HEK293 (cell line): ENCODE measurements around the gene WDR17.
A peak's percentile ranks its signal among the peaks of the same experiment; 100 is the strongest.
"Not testable (repeated sequence)": the region's sequence is repeated elsewhere in the genome, so short reads cannot be mapped to it uniquely, and the experiment has no call there.

Source experiments
- CTCF ChIA-PET: fragments of 350-600 bp; formaldehyde crosslinking; extraction: SDS; loops from one replicate; lab custom pipeline; 2021; ENCODE audit warnings: antibody characterized with exemption; lab: Yijun Ruan, JAX
- POLR2A ChIA-PET: fragments of 300-600 bp; formaldehyde crosslinking; extraction: SDS; loops from one replicate; lab custom pipeline; 2020; ENCODE audit warnings: antibody characterized with exemption, inconsistent platforms; lab: Yijun Ruan, JAX
- H3K27ac ChIP-seq: fragments of 200-500 bp; sonication (Bioruptor generic); 2 replicates; pipeline ENCODE4 v1.5.1; 2014; ENCODE audit warnings: low read depth, low read length, control low read depth, inconsistent platforms; ENCODE audit errors: extremely low read depth
- H3K36me3 ChIP-seq, 2 experiments: fragments of 200-500 bp in 1 of 2; sonication (Bioruptor generic) in 1 of 2; 1 replicate in 1 of 2; 2 replicates in 1 of 2; pipeline ENCODE4 v1.5.1; 2014 to 2017; ENCODE audit warnings: inconsistent platforms in 2 of 2, low read length in 2 of 2; ENCODE audit not compliant: control insufficient read depth in 2 of 2, insufficient read depth in 1 of 2
- H3K4me1 ChIP-seq: fragments of 200-500 bp; sonication (Bioruptor generic); 2 replicates; pipeline ENCODE4 v1.5.1; 2014; ENCODE audit warnings: mild to moderate bottlenecking, low read length, inconsistent platforms; ENCODE audit not compliant: control insufficient read depth, insufficient read depth
- H3K4me3 ChIP-seq: 2 replicates; pipeline ENCODE4 v1.5.1; 2011; ENCODE audit warnings: low read depth, mild to moderate bottlenecking, control low read depth, low read length, moderate library complexity
- H3K9me3 ChIP-seq: fragments of 200-500 bp; sonication (Bioruptor generic); 2 replicates; pipeline ENCODE4 v1.5.1; 2014; ENCODE audit warnings: low read depth, low read length, inconsistent platforms; ENCODE audit not compliant: control insufficient read depth, insufficient read depth
- BCL11B ChIP-seq: fragments of 450-650 bp; formaldehyde crosslinking; IDR thresholded peaks from 2 replicates; pipeline ENCODE4 v1.5.1; 2016; ENCODE audit warnings: low read depth, missing biosample characterization, missing genetic modification characterization
- EGR2 ChIP-seq: fragments of 450-650 bp; formaldehyde crosslinking; IDR thresholded peaks from 2 replicates; pipeline ENCODE4 v1.5.1; 2016; ENCODE audit warnings: low read depth, missing biosample characterization, missing genetic modification characterization
- KLF1 ChIP-seq: fragments of 450-650 bp; formaldehyde crosslinking; IDR thresholded peaks from 2 replicates; pipeline ENCODE4 v1.5.1; 2016; ENCODE audit warnings: missing biosample characterization, missing genetic modification characterization
- PRDM1 ChIP-seq: fragments of 450-650 bp; formaldehyde crosslinking; IDR thresholded peaks from 2 replicates; pipeline ENCODE4; 2016; ENCODE audit warnings: missing biosample characterization, missing genetic modification characterization
- SCRT1 ChIP-seq: fragments of 450-650 bp; formaldehyde crosslinking; IDR thresholded peaks from 2 replicates; pipeline ENCODE4 v1.5.1; 2016; ENCODE audit warnings: missing biosample characterization, missing genetic modification characterization, borderline replicate concordance
- ZEB2 ChIP-seq: fragments of 450-650 bp; formaldehyde crosslinking; IDR thresholded peaks from 2 replicates; pipeline ENCODE4 v1.5.1; 2016; ENCODE audit warnings: missing biosample characterization, missing genetic modification characterization
- ZFHX2 ChIP-seq: fragments of 450-650 bp; formaldehyde crosslinking; conservative IDR thresholded peaks from 2 replicates; pipeline ENCODE4 v1.5.1; 2016; ENCODE audit warnings: missing biosample characterization, missing genetic modification characterization
- ZNF202 ChIP-seq: fragments of 450-650 bp; formaldehyde crosslinking; IDR thresholded peaks from 2 replicates; pipeline ENCODE4 v1.5.1; 2016; ENCODE audit warnings: missing biosample characterization, missing genetic modification characterization, borderline replicate concordance
- ZNF223 ChIP-seq: fragments of 450-650 bp; formaldehyde crosslinking; IDR thresholded peaks from 2 replicates; pipeline ENCODE4 v1.5.1; 2016; ENCODE audit warnings: missing biosample characterization, missing genetic modification characterization
- ZNF324 ChIP-seq: fragments of 450-650 bp; formaldehyde crosslinking; IDR thresholded peaks from 2 replicates; pipeline ENCODE4 v1.5.1; 2016; ENCODE audit warnings: missing biosample characterization, missing genetic modification characterization
- ZNF354C ChIP-seq: fragments of 450-650 bp; formaldehyde crosslinking; IDR thresholded peaks from 2 replicates; pipeline ENCODE4 v1.5.1; 2016; ENCODE audit warnings: missing biosample characterization, missing genetic modification characterization, low read depth, borderline replicate concordance
- ZNF366 ChIP-seq: fragments of 450-650 bp; formaldehyde crosslinking; conservative IDR thresholded peaks from 2 replicates; pipeline ENCODE4 v1.5.1; 2016; ENCODE audit warnings: missing biosample characterization, missing genetic modification characterization
- ZNF37A ChIP-seq: fragments of 450-650 bp; IDR thresholded peaks from 2 replicates; pipeline ENCODE4 v1.5.1; 2018; ENCODE audit warnings: missing biosample characterization, missing genetic modification characterization
- ZNF416 ChIP-seq: fragments of 450-650 bp; formaldehyde crosslinking; IDR thresholded peaks from 2 replicates; pipeline ENCODE4 v1.5.1; 2016; ENCODE audit warnings: missing biosample characterization, missing genetic modification characterization
- ZNF654 ChIP-seq: fragments of 450-650 bp; formaldehyde crosslinking; IDR thresholded peaks from 2 replicates; pipeline ENCODE4 v1.5.1; 2016; ENCODE audit warnings: low read depth, missing biosample characterization, missing genetic modification characterization
- ZNF670 ChIP-seq: fragments of 450-650 bp; formaldehyde crosslinking; IDR thresholded peaks from 2 replicates; pipeline ENCODE4 v1.5.1; 2016; ENCODE audit warnings: missing biosample characterization, missing genetic modification characterization, low read depth
- TF ChIP-seq, protein P1 (sequence below): fragments of 450-650 bp; formaldehyde crosslinking; IDR thresholded peaks from 2 replicates; pipeline ENCODE4 v1.5.1; 2016; ENCODE audit warnings: missing biosample characterization, missing genetic modification characterization
- TF ChIP-seq, protein P2 (sequence below): fragments of 450-650 bp; formaldehyde crosslinking; conservative IDR thresholded peaks from 2 replicates; pipeline ENCODE4 v1.5.1; 2016; ENCODE audit warnings: low read depth, missing biosample characterization, missing genetic modification characterization

The WDR17 gene

DNA sequence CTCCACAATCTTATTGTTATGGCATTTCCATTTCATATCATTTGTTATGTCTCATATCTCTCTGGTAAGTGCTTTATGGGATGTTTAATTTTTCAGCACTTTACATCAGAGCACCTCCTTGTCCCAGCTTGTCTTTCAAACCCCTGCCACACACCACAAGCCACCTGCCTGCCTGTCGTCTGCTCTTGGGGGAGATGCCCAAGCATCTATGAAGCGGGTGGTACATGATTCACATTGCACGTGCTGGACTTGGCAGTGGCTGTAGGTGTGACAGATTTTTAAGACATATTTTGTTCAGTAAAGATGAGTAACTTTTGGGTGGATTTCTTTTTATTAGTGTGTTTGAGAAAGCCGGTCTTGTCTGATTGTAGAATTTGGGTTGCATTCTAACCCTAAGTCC, 143.9 kb downstream of the WDR17 start:
- CTCF ChIA-PET, result no interaction called here
- Histone ChIP-seq H3K4me1 (peaks cover 4% of the 10 kb centered on the region; the same call in 1 of the 2 replicates), H3K27ac (no peak overlapping the region), H3K36me3 (no peaks in the 10 kb centered on the region), H3K9me3 (no peaks in the 10 kb centered on the region), H3K4me3 (no peak overlapping the region)
- POLR2A ChIA-PET, result no interaction called here
- TF ChIP-seq ZNF654 (tag by site-specific recombination), result no peak
- TF ChIP-seq, protein P1, sequence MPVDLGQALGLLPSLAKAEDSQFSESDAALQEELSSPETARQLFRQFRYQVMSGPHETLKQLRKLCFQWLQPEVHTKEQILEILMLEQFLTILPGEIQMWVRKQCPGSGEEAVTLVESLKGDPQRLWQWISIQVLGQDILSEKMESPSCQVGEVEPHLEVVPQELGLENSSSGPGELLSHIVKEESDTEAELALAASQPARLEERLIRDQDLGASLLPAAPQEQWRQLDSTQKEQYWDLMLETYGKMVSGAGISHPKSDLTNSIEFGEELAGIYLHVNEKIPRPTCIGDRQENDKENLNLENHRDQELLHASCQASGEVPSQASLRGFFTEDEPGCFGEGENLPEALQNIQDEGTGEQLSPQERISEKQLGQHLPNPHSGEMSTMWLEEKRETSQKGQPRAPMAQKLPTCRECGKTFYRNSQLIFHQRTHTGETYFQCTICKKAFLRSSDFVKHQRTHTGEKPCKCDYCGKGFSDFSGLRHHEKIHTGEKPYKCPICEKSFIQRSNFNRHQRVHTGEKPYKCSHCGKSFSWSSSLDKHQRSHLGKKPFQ (tag by site-specific recombination), result no peak
- TF ChIP-seq ZNF324 (tag by site-specific recombination), result no peak
- TF ChIP-seq ZEB2 (tag by site-specific recombination), result no peak
- TF ChIP-seq KLF1, result no peak

DNA sequence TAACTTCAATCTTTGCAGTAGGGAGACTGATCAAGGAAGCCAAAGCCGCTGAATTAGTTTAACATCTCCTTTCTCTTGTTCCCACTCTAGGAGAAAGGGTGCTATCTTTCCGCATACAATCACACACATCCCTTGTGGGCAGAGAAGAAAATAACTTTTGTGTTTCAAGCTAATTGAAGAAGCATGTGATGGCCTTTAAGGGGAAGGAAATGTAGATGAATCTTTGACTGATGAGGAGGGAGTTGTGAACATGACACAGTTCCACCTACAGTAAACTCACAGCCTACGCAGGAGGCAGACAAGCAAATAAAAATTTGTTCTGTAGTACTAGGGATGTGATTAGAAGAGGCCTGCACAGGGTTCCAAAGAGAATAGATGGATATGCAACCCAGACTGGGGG, 144.5 kb downstream of the WDR17 start:
- CTCF ChIA-PET, result no interaction called here
- H3K4me3 ChIP-seq, result no peak overlapping the region
- TF ChIP-seq ZFHX2 (tag by site-specific recombination) (peak; percentile 57), EGR2 (peak; percentile 50; the same call in 1 of the 2 replicates), ZNF354C (no peak)
- TF ChIP-seq, all 188 proteins: peak for 2
- no peaks in the 10 kb centered on the region for H3K9me3 ChIP-seq
- no peak overlapping the region for H3K27ac ChIP-seq
- peaks cover 4% of the 10 kb centered on the region; the same call in 1 of the 2 replicates for H3K4me1 ChIP-seq
- H3K36me3 ChIP-seq, result no peaks in the 10 kb centered on the region
- POLR2A ChIA-PET, result interaction anchor here (0.5 kb wide), 1 partner anchor 13 kb away, joined by 4 read pairs; no protein-coding TSS in a partner anchor

DNA sequence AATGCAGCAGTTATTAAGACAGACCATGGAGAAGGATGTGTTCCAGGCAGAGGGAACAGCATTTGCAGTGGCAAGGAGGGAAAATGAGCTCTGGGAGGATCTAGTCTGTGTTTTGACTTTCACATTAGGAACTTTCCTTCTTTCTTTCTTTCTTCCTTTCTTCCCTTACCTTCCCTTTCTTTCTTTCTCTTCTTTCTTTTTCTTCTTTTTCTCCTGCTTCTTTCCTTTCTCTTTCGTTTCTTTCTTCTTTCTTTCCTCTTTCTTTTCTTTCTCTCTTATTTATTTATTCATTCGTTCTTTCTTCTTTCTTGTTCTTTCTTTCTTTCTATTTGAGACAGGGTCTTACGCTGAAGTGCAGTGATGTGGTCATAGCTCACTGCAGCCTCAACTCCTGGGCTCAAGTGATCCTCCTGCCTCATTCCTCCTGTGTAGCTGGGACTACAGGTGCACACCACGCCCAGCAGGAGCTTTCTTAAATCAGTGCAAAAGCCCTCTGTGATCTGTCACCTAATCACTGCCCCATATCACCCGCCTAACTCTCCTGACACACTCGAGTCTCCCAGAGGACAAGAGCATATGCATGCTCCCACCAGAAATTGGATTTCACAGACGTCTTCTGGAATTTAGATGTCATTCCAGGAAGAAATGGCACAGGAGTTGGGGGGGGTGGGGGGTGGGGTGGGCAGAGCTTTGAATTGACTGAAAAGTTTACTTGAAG, 145.1 kb downstream of the WDR17 start:
- no peaks in the 10 kb centered on the region for H3K9me3 ChIP-seq
- ChIA-PET POLR2A (no interaction called here), CTCF (no interaction called here)

DNA sequence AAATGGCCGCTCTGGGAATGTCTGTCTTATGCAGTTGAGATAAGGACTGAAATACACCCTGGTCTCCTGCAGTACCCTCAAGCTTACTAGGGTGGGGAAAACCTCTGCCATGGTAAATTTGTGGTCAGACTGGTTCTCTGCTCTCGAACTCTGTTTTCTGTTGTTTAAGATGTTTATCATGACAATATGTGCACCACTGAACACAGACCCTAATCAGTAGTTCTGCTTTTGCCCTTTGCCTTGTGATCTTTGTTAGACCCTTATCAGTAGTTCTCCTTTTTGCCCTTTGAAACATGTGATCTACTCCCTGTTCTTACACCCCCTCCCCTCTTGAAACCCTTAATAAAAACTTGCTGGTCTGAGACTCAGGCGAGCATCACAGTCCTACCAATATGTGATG, 146.7 kb downstream of the WDR17 start:
- POLR2A ChIA-PET, H3K4me1 ChIP-seq: not testable (repeated sequence)
- CTCF ChIA-PET, result interaction anchor here (0.6 kb wide), 2 partner anchors 100 to 682 kb away, joined by 3 read pairs; no protein-coding TSS in a partner anchor

More for the DNA sequence above, 145.1 kb downstream of the WDR17 start:
- TF ChIP-seq ZNF354C (no peak), ZNF366 (tag by site-specific recombination) (peak; percentile 80), PRDM1 (tag by site-specific recombination) (peak; percentile 98)
- H3K27ac ChIP-seq, result no peak overlapping the region
- peaks cover 4% of the 10 kb centered on the region; the same call in 1 of the 2 replicates for H3K4me1 ChIP-seq
- H3K36me3 ChIP-seq, result no peaks in the 10 kb centered on the region
- H3K4me3 ChIP-seq, result no peak overlapping the region

DNA sequence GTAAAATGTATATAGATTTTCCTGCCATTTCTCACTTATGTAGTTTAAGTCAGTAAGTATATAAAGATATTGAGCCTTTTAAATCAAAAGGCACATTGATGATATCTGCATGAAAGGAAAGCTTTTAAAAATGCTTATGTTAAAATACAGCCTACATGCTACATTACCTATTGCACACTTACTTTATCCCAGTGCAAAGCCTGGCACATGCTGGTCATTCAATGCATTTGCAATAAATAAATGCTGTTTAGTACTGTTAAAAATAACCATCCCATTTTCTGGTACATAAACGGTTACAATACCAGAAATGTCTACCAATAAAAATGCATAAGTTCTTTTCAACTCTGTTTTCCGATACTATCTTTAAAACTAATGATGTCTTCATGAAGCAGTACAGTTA, 151.9 kb downstream of the WDR17 start:
- H3K9me3 ChIP-seq, result no peaks in the 10 kb centered on the region
- POLR2A ChIA-PET, result no interaction called here
- H3K36me3 ChIP-seq, result no peaks in the 10 kb centered on the region
- CTCF ChIA-PET, result no interaction called here
- H3K4me1 ChIP-seq, result no peaks in the 10 kb centered on the region
- H3K27ac ChIP-seq, result no peak overlapping the region
- no peak overlapping the region for H3K4me3 ChIP-seq
- TF ChIP-seq KLF1, result no peak
- TF ChIP-seq, protein P2, sequence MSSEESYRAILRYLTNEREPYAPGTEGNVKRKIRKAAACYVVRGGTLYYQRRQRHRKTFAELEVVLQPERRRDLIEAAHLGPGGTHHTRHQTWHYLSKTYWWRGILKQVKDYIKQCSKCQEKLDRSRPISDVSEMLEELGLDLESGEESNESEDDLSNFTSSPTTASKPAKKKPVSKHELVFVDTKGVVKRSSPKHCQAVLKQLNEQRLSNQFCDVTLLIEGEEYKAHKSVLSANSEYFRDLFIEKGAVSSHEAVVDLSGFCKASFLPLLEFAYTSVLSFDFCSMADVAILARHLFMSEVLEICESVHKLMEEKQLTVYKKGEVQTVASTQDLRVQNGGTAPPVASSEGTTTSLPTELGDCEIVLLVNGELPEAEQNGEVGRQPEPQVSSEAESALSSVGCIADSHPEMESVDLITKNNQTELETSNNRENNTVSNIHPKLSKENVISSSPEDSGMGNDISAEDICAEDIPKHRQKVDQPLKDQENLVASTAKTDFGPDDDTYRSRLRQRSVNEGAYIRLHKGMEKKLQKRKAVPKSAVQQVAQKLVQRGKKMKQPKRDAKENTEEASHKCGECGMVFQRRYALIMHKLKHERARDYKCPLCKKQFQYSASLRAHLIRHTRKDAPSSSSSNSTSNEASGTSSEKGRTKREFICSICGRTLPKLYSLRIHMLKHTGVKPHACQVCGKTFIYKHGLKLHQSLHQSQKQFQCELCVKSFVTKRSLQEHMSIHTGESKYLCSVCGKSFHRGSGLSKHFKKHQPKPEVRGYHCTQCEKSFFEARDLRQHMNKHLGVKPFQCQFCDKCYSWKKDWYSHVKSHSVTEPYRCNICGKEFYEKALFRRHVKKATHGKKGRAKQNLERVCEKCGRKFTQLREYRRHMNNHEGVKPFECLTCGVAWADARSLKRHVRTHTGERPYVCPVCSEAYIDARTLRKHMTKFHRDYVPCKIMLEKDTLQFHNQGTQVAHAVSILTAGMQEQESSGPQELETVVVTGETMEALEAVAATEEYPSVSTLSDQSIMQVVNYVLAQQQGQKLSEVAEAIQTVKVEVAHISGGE (tag by site-specific recombination), result no peak
- no peak for TF ChIP-seq SCRT1 (tag by site-specific recombination)
- TF ChIP-seq ZNF366 (tag by site-specific recombination), result no peak
- TF ChIP-seq ZNF202 (tag by site-specific recombination), result no peak
- TF ChIP-seq ZNF670 (tag by site-specific recombination), result no peak
- no peak for TF ChIP-seq ZNF223
- no peak for TF ChIP-seq ZNF416 (tag by site-specific recombination)
- no peak for TF ChIP-seq ZNF37A
- no peak for TF ChIP-seq BCL11B (tag by site-specific recombination)

More for the DNA sequence above, 146.7 kb downstream of the WDR17 start:
- not testable (repeated sequence) for H3K27ac ChIP-seq, H3K36me3 ChIP-seq, H3K9me3 ChIP-seq, H3K4me3 ChIP-seq
